HG02678 (cell line): ENCODE results near the gene ZFP92.
"Not testable (repeated sequence)": the region's sequence is repeated elsewhere in the genome, so short reads cannot be mapped to it uniquely, and the experiment has no call there.

Experiments used
- ATAC-seq: cut with Tn5 transposase; IDR thresholded peaks from one replicate; pipeline ENCODE4 v1.9.1; 2021; ENCODE audit warnings: mild to moderate bottlenecking, moderate library complexity; ENCODE audit not compliant: unreplicated experiment

Gene ZFP92

GRCh38 chrX:153384973-153385372, 26.3 kb upstream of the ZFP92 start:
- ATAC-seq, result not testable (repeated sequence)

- ATAC-seq, result no peak
Measured at GRCh38 chrX:153386097-153386496, 25.2 kb upstream of the ZFP92 start.

- ATAC-seq, result no peak
Measured at GRCh38 chrX:153387345-153387744, 23.9 kb upstream of the ZFP92 start.

- ATAC-seq, result no peak
Measured at GRCh38 chrX:153387987-153388721, 23.1 kb upstream of the ZFP92 start.

GRCh38 chrX:153388722-153389459, 22.4 kb upstream of the ZFP92 start:
- no peak for ATAC-seq

- not testable (repeated sequence) for ATAC-seq
Measured at GRCh38 chrX:153389460-153389768, 21.9 kb upstream of the ZFP92 start.

- ATAC-seq, result no peak
Measured at GRCh38 chrX:153392642-153393321, 18.5 kb upstream of the ZFP92 start.

- no peak for ATAC-seq
Measured at GRCh38 chrX:153394612-153395011, 16.7 kb upstream of the ZFP92 start.

- ATAC-seq, result no peak
Measured at GRCh38 chrX:153395613-153396319, 15.5 kb upstream of the ZFP92 start.

GRCh38 chrX:153396320-153397195, 14.7 kb upstream of the ZFP92 start:
- ATAC-seq, result no peak

GRCh38 chrX:153397256-153397960, 13.9 kb upstream of the ZFP92 start:
- ATAC-seq, result no peak

- ATAC-seq, result no peak
Measured at GRCh38 chrX:153398275-153398960, 12.9 kb upstream of the ZFP92 start.

- ATAC-seq, result no peak
Measured at GRCh38 chrX:153400146-153401132, 10.8 kb upstream of the ZFP92 start.

- no peak for ATAC-seq
Measured at GRCh38 chrX:153401133-153401764, 10.0 kb upstream of the ZFP92 start, which contains the start of gene PNMA6E. Gene PNMA6E, minus strand, starts transcription at chrX:153401350. Its CDS starts 2,501 bp downstream, at chrX:153398849.

- ATAC-seq, result not testable (repeated sequence)
Measured at GRCh38 chrX:153404333-153404732, 6.9 kb upstream of the ZFP92 start.

- no peak for ATAC-seq
Measured at GRCh38 chrX:153405426-153405825, 5.8 kb upstream of the ZFP92 start.

GRCh38 chrX:153406011-153406410, 5.3 kb upstream of the ZFP92 start:
- ATAC-seq, result no peak
